Measurements from ENCODE around the gene MYH10. TPM values are rescaled to one million over a fixed set of nuclear protein-coding genes. Genes with fewer than 3 reads are reported as not detected.

MYH10 gene
- total RNA-seq, 1 donor from 2014 or later = 29.1 TPM

GRCh38 chr17:8619294-8619693 is 11.2 kb downstream of the MYH10 start:
- ATAC-seq = no peak
- intact Hi-C loops (cut with DNase I) = no loop called here
- no peak for DNase-seq (ENCODE audit: missing footprints)

GRCh38 chr17:8618825-8619224 is 11.7 kb downstream of the MYH10 start:
- intact Hi-C loops (cut with DNase I) = no loop called here
- no peak for DNase-seq (ENCODE audit: missing footprints)
- no peak for ATAC-seq

- ATAC-seq (no peak), DNase-seq (ENCODE audit: missing footprints) (no peak)
- intact Hi-C loops (cut with DNase I) = no loop called here
Measured at GRCh38 chr17:8614988-8615387, 15.5 kb downstream of the MYH10 start.

DNA sequence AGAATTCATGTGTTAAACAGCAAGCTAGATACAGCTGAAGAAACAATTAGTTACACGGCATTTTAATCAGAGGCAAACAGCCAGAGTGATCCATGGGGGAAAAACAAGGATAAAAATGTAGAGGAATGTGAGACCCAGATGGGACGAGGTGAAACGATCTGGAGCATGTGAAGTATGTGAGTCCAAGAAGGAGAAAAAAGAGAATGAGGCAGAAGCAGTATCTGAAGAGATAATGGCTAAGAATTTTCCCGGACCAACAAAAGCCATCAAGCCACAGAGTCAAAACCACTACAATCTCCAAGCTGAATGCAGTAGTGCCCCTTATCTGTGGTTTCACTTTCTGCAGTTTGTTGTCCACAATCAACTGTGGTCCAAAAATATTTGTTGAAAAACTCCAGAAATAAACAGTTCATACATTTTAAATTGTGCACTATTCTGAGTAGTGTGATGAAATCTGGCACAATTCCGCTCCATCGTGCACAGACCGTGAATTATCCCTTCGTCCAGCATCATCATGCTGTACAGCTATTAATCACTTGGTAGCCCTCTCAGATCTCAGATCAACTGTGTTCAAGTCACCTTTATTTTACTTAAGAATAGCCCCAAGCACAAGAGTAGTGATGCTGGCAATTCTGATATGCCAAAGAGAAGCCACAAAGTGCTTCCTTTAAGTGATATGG is 18.8 kb downstream of the MYH10 start:
- intact Hi-C loops (cut with DNase I) = loop anchor here (2.0 kb wide), 1 partner anchor 19 kb away; the partner anchor contains the start of gene MYH10
- no peak for DNase-seq (ENCODE audit: missing footprints)
- ATAC-seq = peak; percentile 16

DNA sequence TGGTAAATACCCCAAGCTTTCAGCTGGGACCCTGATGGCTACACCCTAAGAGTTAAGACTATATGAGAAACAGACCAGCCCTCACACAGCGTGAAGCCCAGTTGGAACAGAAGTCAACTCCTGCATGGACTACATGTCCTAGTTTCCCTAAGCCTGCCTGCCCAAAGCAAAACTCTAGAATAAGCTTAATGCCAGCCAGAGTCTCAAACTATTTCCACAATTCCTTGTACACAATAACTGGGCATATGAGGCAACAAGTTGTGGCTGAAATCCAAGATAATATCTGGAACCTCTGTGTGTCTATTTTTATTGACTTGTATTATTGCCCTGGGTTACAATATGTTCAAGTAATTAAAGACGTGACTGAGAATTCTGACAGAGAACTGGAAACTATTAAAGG is 19.4 kb downstream of the MYH10 start:
- ATAC-seq (peak; percentile 69), DNase-seq (ENCODE audit: missing footprints) (no peak)
- intact Hi-C loops (cut with DNase I) = loop anchor here (2.0 kb wide), 1 partner anchor 20 kb away; the partner anchor contains the start of gene MYH10

- no peak for DNase-seq (ENCODE audit: missing footprints)
- no peak for ATAC-seq
- intact Hi-C loops (cut with DNase I) = loop anchor here (2.0 kb wide), 1 partner anchor 20 kb away; the partner anchor contains the start of gene MYH10
Measured at GRCh38 chr17:8610558-8610957, 20.0 kb downstream of the MYH10 start.

DNA sequence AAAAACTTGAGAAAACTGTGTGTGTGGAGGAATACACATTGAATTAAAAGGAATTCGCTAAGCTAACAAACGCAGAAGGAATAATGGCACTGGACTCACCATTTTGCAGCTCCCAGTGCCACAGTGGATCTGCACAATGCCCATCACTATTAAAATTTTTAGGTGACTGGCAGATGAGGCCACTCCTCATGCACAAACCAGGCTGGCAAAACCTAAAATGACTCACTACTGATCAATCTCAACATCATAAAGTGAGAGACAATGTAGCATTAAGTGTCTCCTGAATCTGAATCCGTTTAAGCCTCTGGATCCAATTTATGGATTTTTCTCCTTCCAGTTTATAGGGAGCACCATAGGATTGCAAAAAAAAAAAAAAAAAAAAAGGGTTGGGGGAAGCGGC is 20.6 kb downstream of the MYH10 start:
- ATAC-seq (no peak), DNase-seq (ENCODE audit: missing footprints) (no peak)
- intact Hi-C loops (cut with DNase I) = loop anchor here (2.0 to 5.0 kb wide), 2 partner anchors 21 to 62 kb away; partner anchors contain the start of gene MYH10

GRCh38 chr17:8608001-8608400 is 22.5 kb downstream of the MYH10 start:
- intact Hi-C loops (cut with DNase I) = loop anchor here (5.0 kb wide), 1 partner anchor 64 kb away; no protein-coding TSS in a partner anchor
- no peak for DNase-seq (ENCODE audit: missing footprints)
- no peak for ATAC-seq

GRCh38 chr17:8606401-8606800 is 24.1 kb downstream of the MYH10 start:
- intact Hi-C loops (cut with DNase I) = loop anchor here (5.0 kb wide), 1 partner anchor 66 kb away; no protein-coding TSS in a partner anchor
- DNase-seq (ENCODE audit: missing footprints) = no peak

DNA sequence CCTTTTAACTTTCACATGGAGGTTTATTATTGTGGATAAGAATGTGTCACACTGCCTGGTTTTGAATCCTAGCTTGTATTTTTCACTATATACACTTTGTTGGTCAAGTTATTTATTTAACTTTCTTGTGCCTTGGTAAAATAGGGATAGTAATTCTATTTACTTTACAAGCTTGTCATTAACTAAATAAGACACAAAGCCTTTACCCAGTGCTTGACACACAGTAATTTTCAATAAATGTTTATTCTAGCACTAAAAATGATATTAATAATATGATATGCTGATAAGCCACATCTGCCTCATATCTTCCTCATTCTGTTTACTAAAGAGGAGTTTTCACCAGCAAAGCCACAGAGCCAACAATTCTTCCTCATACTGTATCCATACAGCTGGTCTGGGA is 27.8 kb downstream of the MYH10 start:
- ATAC-seq (no peak), DNase-seq (ENCODE audit: missing footprints) (no peak)
- intact Hi-C loops (cut with DNase I) = no loop called here

More at GRCh38 chr17:8606401-8606800, 24.1 kb downstream of the MYH10 start:
- ATAC-seq = peak; percentile 71

DNA sequence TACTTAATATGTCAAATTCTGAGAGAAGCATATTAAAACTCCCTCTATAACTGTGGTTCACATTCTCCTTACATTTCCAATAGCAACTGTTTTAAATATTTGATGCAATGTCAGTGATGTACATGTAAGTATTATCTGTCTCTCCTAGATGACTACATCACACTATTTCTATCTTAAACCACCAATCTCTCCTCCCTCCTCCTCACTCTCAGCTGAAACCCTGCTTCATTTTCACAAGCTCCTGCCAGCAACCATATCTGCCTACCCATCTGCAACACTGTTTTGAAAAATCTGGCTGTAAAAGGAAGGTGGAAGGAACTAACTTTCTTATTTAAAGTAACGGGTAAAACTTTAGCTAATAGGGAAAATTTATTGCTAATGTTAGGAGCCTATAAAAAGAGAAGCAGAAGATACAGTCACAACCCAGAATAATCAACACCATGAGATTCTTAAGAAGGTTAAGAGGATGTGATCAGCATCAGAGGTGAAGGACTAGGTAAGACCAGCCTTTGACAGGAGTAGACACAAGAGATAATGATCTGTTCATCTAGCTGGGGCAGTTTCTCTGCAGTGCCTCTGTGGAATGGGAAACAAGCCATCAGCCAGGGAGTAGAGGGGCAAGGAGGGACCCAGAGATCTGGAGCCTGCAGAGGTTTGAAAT is 31.0 kb downstream of the MYH10 start:
- intact Hi-C loops (cut with DNase I) = no loop called here
- ATAC-seq (no peak), DNase-seq (ENCODE audit: missing footprints) (no peak)

GRCh38 chr17:8598913-8599312 is 31.6 kb downstream of the MYH10 start:
- no peak for ATAC-seq
- DNase-seq (ENCODE audit: missing footprints) = no peak
- intact Hi-C loops (cut with DNase I) = no loop called here

DNA sequence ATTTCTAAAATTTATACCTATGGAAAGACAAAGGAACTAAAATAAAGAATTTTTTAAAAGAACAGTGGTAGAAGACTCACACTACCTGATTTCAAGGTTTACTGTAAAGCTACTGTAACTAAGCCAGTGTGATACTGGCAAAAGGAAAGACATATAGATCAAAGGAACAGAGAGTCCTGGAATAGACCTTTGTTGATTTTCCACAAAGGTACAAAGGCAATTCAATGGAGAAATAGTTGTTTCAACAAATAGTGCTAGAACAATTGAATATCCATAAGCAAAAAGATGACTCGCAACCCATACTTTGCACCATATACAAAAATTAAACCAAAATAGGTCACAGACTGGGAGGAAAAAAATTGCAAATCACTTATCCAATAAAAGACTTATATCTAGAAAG is 36.7 kb downstream of the MYH10 start:
- intact Hi-C loops (cut with DNase I) = no loop called here
- ATAC-seq (no peak), DNase-seq (ENCODE audit: missing footprints) (no peak)

DNA sequence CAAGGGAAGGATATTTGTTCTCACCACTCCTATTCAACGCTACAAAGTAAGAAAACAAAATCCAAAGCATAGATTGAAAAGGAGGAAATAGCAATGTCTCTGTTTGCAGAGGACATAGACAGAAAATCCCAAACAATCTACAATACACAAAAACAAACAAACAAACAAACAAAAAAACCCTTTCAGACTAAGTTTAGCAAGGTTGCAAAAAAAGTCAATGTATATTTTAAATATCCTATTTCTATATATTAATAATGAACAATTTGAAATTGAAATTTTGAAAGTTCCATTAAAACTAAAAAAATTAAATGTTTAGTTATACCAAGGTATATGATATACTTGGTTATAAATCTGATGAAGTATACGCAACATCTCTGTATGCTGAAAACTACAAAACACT is 37.2 kb downstream of the MYH10 start:
- ATAC-seq = no peak
- no peak for DNase-seq (ENCODE audit: missing footprints)

GRCh38 chr17:8588877-8589554 is 41.5 kb downstream of the MYH10 start:
- no peak for ATAC-seq
- intact Hi-C loops (cut with DNase I) = no loop called here

More for the DNA sequence above, 37.2 kb downstream of the MYH10 start:
- intact Hi-C loops (cut with DNase I) = no loop called here

GRCh38 chr17:8586766-8587165 is 43.8 kb downstream of the MYH10 start:
- ATAC-seq = no peak
- intact Hi-C loops (cut with DNase I) = no loop called here
- no peak for DNase-seq (ENCODE audit: missing footprints)

More at GRCh38 chr17:8588877-8589554, 41.5 kb downstream of the MYH10 start:
- DNase-seq (ENCODE audit: missing footprints) = no peak

DNA sequence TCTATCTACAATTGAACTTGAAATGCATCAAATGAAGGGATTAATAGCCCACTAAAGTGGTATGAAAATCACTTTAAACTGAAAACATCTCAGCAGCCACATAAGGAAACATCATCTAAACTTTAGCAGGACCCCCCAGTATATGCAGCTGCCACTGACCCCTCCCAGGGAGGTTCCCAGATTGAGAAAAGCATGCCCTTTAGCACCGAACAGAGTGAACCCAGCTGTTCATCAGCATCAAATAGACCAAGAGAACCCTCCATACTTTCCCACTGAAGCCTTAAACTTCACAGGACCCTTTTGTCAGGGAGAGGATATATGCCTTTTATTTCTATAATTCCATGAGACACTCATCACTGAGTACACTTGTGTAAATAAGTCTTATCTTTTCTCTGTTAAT is 44.6 kb downstream of the MYH10 start:
- ATAC-seq (no peak), DNase-seq (ENCODE audit: missing footprints) (no peak)
- intact Hi-C loops (cut with DNase I) = no loop called here

- ATAC-seq (no peak), DNase-seq (ENCODE audit: missing footprints) (no peak)
- intact Hi-C loops (cut with DNase I) = no loop called here
Measured at GRCh38 chr17:8583954-8584353, 46.6 kb downstream of the MYH10 start.

GRCh38 chr17:8580952-8581658 is 49.4 kb downstream of the MYH10 start:
- ATAC-seq (no peak), DNase-seq (ENCODE audit: missing footprints) (no peak)
- intact Hi-C loops (cut with DNase I) = no loop called here
